ENCODE measurements around the gene SLC15A3. TPM values are rescaled to one million over a fixed set of nuclear protein-coding genes. Genes with fewer than 3 reads are reported as not detected.
A peak's percentile ranks its signal among the peaks of the same experiment; 100 is the strongest.
"Not testable (repeated sequence)": the region's sequence is repeated elsewhere in the genome, so short reads cannot be mapped to it uniquely, and the experiment has no call there.

Gene SLC15A3
- total RNA-seq, 1 donor from 2014 or later = 8.0 TPM

- DNase-seq = no peak
Observed at GRCh38 chr11:60912851-60913528, 39.0 kb downstream of the SLC15A3 start.

- no peak for DNase-seq
Observed at GRCh38 chr11:60912223-60912850, 39.6 kb downstream of the SLC15A3 start.

- no peak for DNase-seq
Observed at GRCh38 chr11:60910711-60911380, 41.1 kb downstream of the SLC15A3 start.

- DNase-seq = no peak
Observed at GRCh38 chr11:60910281-60910687, 41.7 kb downstream of the SLC15A3 start.

- not testable (repeated sequence) for DNase-seq
Observed at GRCh38 chr11:60909680-60910280, 42.2 kb downstream of the SLC15A3 start.

- no peak for DNase-seq
Observed at GRCh38 chr11:60908803-60909202, 43.2 kb downstream of the SLC15A3 start.

- peak; percentile 99 for DNase-seq
Observed at GRCh38 chr11:60906132-60906972, 45.6 kb downstream of the SLC15A3 start, which contains the start of gene PRPF19. TSS of gene PRPF19 (minus strand) at chr11:60906585. CDS start at chr11:60906382, 203 bp downstream.

GRCh38 chr11:60905551-60906113 lies 46.3 kb downstream of the SLC15A3 start:
- no peak for DNase-seq

- DNase-seq = no peak
Observed at GRCh38 chr11:60905047-60905446, 46.9 kb downstream of the SLC15A3 start.

- no peak for DNase-seq
Observed at GRCh38 chr11:60902625-60903024, 49.4 kb downstream of the SLC15A3 start.

GRCh38 chr11:60900673-60901404 lies 51.1 kb downstream of the SLC15A3 start:
- no peak for DNase-seq

GRCh38 chr11:60899977-60900376 lies 52.0 kb downstream of the SLC15A3 start:
- DNase-seq = no peak

GRCh38 chr11:60899046-60899936 lies 52.7 kb downstream of the SLC15A3 start:
- DNase-seq = peak; percentile 82

- no peak for DNase-seq
Observed at GRCh38 chr11:60897496-60897895, 54.5 kb downstream of the SLC15A3 start.

GRCh38 chr11:60895687-60896086 lies 56.3 kb downstream of the SLC15A3 start:
- DNase-seq = no peak

GRCh38 chr11:60891103-60891741 lies 60.8 kb downstream of the SLC15A3 start:
- DNase-seq = no peak

GRCh38 chr11:60890696-60891095 lies 61.3 kb downstream of the SLC15A3 start:
- DNase-seq = no peak

GRCh38 chr11:60889869-60890311 lies 62.1 kb downstream of the SLC15A3 start:
- DNase-seq = no peak

GRCh38 chr11:60887556-60887955 lies 64.4 kb downstream of the SLC15A3 start:
- DNase-seq = peak; percentile 50

All from tongue (tissue), 2 donors.